Stomach (tissue), 9 donors: ENCODE measurements around the gene SDCBP2. TPM values are rescaled to one million over a fixed set of nuclear protein-coding genes. Genes with fewer than 3 reads are reported as not detected.
A peak's percentile ranks its signal among the peaks of the same experiment; 100 is the strongest.

Experiments used
- DNase-seq, 2 donors: peaks; one replicate each; pipeline versions ENCODE4 v3.0.0 to v3.0.0-alpha.2; 2013 to 2019
- H3K27ac ChIP-seq, 5 donors: fragments of 200-600 bp in 4 of 5; sonication (generic) in 4 of 5; one replicate each; pipeline ENCODE4 v1.5.1; 2013 to 2019; ENCODE audit warnings: mild to moderate bottlenecking in 1 of 5, moderate library complexity in 1 of 5
- H3K27me3 ChIP-seq, 3 donors: fragments of 200-600 bp; sonication (generic); one replicate each; pipeline ENCODE4 v1.5.1; 2017 to 2019; ENCODE audit warnings: mixed run types in 1 of 3
- H3K36me3 ChIP-seq, 4 donors: fragments of 200-600 bp; sonication (generic); 1 replicate in 3 of 4; 2 replicates in 1 of 4; pipeline ENCODE4 v1.5.1; 2016 to 2019
- H3K4me1 ChIP-seq, 4 donors: fragments of 200-600 bp; sonication (generic); one replicate each; pipeline ENCODE4 v1.5.1; 2016 to 2019
- H3K4me3 ChIP-seq, 4 donors: fragments of 200-600 bp; sonication (generic) in 3 of 4; one replicate each; pipeline ENCODE4 v1.5.1; 2016 to 2019; ENCODE audit warnings: mild to moderate bottlenecking in 1 of 4
- H3K9me3 ChIP-seq, 4 donors: fragments of 200-600 bp; sonication (generic); one replicate each; pipeline ENCODE4 v1.5.1; 2016 to 2019
- CTCF ChIP-seq, 7 experiments: fragments of 450-650 bp in 4 of 7; fragments of 200-600 bp in 3 of 7; sonication (generic) in 3 of 7; IDR thresholded peaks; one replicate each; pipeline ENCODE4 v1.5.1; 2016 to 2019; ENCODE audit warnings: antibody characterized with exemption in 7 of 7, control low read depth in 2 of 7, mild to moderate bottlenecking in 1 of 7
- EP300 ChIP-seq: sonication (generic); formaldehyde crosslinking; IDR thresholded peaks from one replicate; pipeline ENCODE4 v1.6.1; 2017; ENCODE audit warnings: antibody characterized with exemption
- POLR2A ChIP-seq, 4 donors: fragments of 450-650 bp; IDR thresholded peaks; one replicate each; pipeline ENCODE4 v1.6.1; 2016; ENCODE audit warnings: antibody characterized with exemption in 4 of 4, control low read depth in 2 of 4, mild to moderate bottlenecking in 1 of 4, moderate library complexity in 1 of 4
- POLR2AphosphoS5 ChIP-seq, 3 donors: sonication (generic); formaldehyde crosslinking; IDR thresholded peaks; one replicate each; pipeline ENCODE4 v1.6.1; 2016; ENCODE audit warnings: antibody characterized with exemption in 3 of 3
- WGBS, 5 donors: extraction: QIAGEN DNeasy Blood & Tissue Kit in 3 of 5; methylation state at CpG; one replicate each; pipeline versions ENCODE4 v1.1.5 to v1.1.7; 2013 to 2018; 5-methylcytosine and 5-hydroxymethylcytosine counted together
- intact Hi-C: fragments of 100-400 bp; cut with DNase I; formaldehyde crosslinking; loops from one replicate; pipeline ENCODE4 v1.15.1; 2023; ENCODE audit warnings: low total_unique reads
- polyA plus RNA-seq, 3 donors: library from polyadenylated mRNA; stranded (reverse); fragments of 200-250 nt; gene quantifications; one replicate each; pipeline ENCODE4 v1.2.3, GENCODE V29; 2013
- total RNA-seq, 5 donors: library from RNA; depleted of rRNA; stranded (reverse); fragments of >200 nt; gene quantifications; one replicate each; pipeline versions ENCODE4 v1.1.0 to v1.2.3, GENCODE V29; 2014 to 2016
- donor health status: healthy with polysubstance abuse.
- donor health status: Bipolar disorder and iron deficiency.
- donor health status: healthy.

Gene SDCBP2
- total and polyA plus RNA-seq, 8 donors, result 33.3 to 297 (median 60.5) TPM

GRCh38 chr20:1331801-1332453, 3.0 kb upstream of the SDCBP2 start:
- H3K4me3 ChIP-seq, result no peak overlapping the region
- no peaks in the 10 kb centered on the region for H3K9me3 ChIP-seq
- peaks cover 37 to 55% (median 47%) of the 10 kb centered on the region in 4 donors for H3K4me1 ChIP-seq
- TF ChIP-seq POLR2A (IDR thresholded peaks at IDR 0.05), result no peak
- intact Hi-C loops, result no loop called here
- H3K36me3 ChIP-seq, result peaks cover 0 to 13% (median 9%) of the 10 kb centered on the region in 4 donors
- DNase-seq, result no peak
- no peaks in the 10 kb centered on the region for H3K27me3 ChIP-seq
- WGBS, 5 donors, result 88 to 93% (median 91%) methylated on average over 6 of the region's 6 CpGs
- peak overlapping the region in 3 of 5 donors; percentile 97 to 99 (median 98) for H3K27ac ChIP-seq

DNA sequence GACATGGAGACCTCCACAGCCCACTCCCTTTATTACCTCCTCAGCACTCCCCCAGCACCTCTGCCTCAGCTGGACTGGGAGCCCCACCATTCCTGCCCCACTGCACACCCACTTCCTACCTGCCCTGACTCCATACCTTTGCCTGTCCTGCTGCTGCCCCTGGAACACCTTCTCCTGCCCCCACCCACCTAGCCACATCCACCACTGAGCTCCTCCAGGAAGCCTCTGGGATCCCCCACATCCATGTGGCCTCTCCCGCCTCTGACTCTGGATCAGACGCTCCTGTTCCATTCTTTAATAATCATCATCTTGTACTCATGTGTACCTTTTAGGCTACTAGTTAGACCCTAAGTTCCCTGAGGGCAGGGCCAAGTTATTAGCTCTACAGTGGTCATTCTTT, 2.2 kb upstream of the SDCBP2 start:
- peaks cover 0 to 13% (median 9%) of the 10 kb centered on the region in 4 donors for H3K36me3 ChIP-seq
- TF ChIP-seq POLR2A (IDR thresholded peaks at IDR 0.05) (no peak), POLR2AphosphoS5 (IDR thresholded peaks at IDR 0.05) (no peak), CTCF (IDR thresholded peaks at IDR 0.05) (no peak), EP300 (no peak)
- H3K27ac ChIP-seq, result peak overlapping the region in 4 of 5 donors; percentile 97 to 99 (median 98)
- 84 to 98% (median 88%) methylated on average over 2 of the region's 2 CpGs for WGBS, 5 donors
- intact Hi-C loops, result no loop called here
- no peaks in the 10 kb centered on the region for H3K27me3 ChIP-seq
- DNase-seq, result no peak
- H3K4me3 ChIP-seq, result no peak overlapping the region
- peaks cover 37 to 55% (median 48%) of the 10 kb centered on the region in 4 donors for H3K4me1 ChIP-seq
- H3K9me3 ChIP-seq, result no peaks in the 10 kb centered on the region

DNA sequence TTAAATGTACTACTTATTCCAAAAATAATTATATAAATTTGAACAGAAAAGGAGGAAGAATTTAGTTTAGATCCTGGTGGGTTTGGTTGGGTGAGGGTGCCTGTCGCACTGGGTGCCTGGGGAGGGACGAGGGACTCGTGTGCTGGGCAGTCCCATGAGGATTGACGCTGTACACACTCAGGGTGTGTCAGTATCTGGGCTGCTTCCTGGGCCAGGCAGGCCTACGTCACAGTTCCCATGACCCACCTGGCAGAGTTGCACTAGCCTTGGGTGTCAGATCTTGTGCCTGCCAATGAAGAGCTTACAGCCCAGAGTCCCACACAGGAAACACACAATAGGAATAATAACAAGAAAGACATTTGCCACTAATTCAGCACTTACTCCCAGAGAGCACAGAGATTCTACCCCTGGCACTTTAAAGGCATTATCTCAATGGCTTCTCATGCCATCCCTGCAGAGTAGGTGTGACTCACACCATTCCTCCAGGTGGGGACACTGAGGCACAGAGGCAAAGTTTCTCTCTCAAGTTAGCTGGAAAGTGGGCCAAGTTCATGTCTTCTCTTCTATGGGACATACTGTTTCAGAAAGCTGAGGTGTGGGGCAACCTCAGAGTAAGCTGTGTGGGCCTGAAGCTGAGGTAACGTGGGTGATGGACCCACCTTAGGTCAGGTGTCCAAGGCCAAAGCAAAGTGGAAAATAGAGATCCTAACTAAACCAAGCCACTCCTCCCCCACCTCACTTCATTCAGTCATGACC, 1.3 kb upstream of the SDCBP2 start:
- peak in 2 of 3 donors; percentile 83 to 91 for TF ChIP-seq POLR2AphosphoS5 (IDR thresholded peaks at IDR 0.05)
- TF ChIP-seq EP300, result no peak
- no peak for TF ChIP-seq POLR2A (IDR thresholded peaks at IDR 0.05)
- 42 to 51% (median 47%) methylated on average over 6 of the region's 6 CpGs for WGBS, 5 donors
- DNase-seq, result peak; percentile 85 to 91

GRCh38 chr20:1327827-1328679, 886 bp downstream of the SDCBP2 start:
- WGBS, 5 donors, result 71 to 81% (median 76%) methylated on average over 7 of the region's 7 CpGs
- Histone ChIP-seq H3K27ac (peak overlapping the region; percentile 79 to 99 (median 98)), H3K36me3 (peaks cover 0 to 11% (median 8%) of the 10 kb centered on the region in 4 donors), H3K9me3 (no peaks in the 10 kb centered on the region), H3K4me1 (peaks cover 53 to 73% (median 59%) of the 10 kb centered on the region in 4 donors), H3K27me3 (no peaks in the 10 kb centered on the region), H3K4me3 (peak overlapping the region in 3 of 4 donors; percentile 33 to 61 (median 58))
- DNase-seq, result peak in 1 of 2 donors; percentile 65
- no peak for TF ChIP-seq EP300
- TF ChIP-seq CTCF (IDR thresholded peaks at IDR 0.05), result no peak
- TF ChIP-seq POLR2AphosphoS5 (IDR thresholded peaks at IDR 0.05), result no peak
- intact Hi-C loops, result no loop called here

More for the DNA sequence above, 1.3 kb upstream of the SDCBP2 start:
- Histone ChIP-seq H3K27ac (peak overlapping the region; percentile 65 to 99 (median 98)), H3K27me3 (no peaks in the 10 kb centered on the region), H3K36me3 (peaks cover 0 to 13% (median 9%) of the 10 kb centered on the region in 4 donors), H3K4me3 (no peak overlapping the region), H3K4me1 (peaks cover 40 to 56% (median 51%) of the 10 kb centered on the region in 4 donors), H3K9me3 (no peaks in the 10 kb centered on the region)
- intact Hi-C loops, result no loop called here

DNA sequence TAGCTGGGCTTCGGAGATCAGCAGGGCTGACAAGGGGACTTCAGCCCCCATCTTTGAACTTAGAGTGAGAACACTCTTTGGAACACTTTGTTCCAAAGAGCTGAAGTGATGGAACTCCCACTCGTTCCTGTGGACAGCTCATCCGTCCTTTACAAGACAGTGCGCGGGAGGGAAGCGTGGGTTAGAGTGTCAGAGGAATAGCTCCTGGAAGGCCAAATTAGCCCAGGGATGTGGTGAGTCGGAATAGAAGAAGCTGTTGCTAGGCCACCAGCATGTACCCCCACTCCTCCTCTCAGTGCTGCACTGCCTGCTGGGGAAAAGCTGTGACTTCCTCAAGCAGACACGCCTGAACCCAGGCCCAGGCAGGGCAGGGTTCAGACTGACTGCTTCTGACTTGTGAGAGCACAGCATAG, 1.7 kb downstream of the SDCBP2 start:
- Histone ChIP-seq H3K27ac (peak overlapping the region; percentile 94 to 99 (median 98)), H3K9me3 (no peaks in the 10 kb centered on the region), H3K36me3 (peaks cover 0 to 6% (median under 1%) of the 10 kb centered on the region in 4 donors), H3K4me3 (peak overlapping the region in 3 of 4 donors; percentile 33 to 61 (median 58)), H3K4me1 (peaks cover 53 to 79% (median 59%) of the 10 kb centered on the region in 4 donors), H3K27me3 (no peaks in the 10 kb centered on the region)
- DNase-seq, result peak in 1 of 2 donors; percentile 48
- intact Hi-C loops, result no loop called here
- 68 to 77% (median 75%) methylated on average over 8 of the region's 8 CpGs for WGBS, 5 donors
- TF ChIP-seq CTCF (IDR thresholded peaks at IDR 0.05), result no peak
- TF ChIP-seq POLR2AphosphoS5 (IDR thresholded peaks at IDR 0.05), result peak in 2 of 3 donors; percentile 31 to 57
